Measurements from ENCODE around the gene SC5D.
A peak's percentile ranks its signal among the peaks of the same experiment; 100 is the strongest.

SC5D gene

DNA sequence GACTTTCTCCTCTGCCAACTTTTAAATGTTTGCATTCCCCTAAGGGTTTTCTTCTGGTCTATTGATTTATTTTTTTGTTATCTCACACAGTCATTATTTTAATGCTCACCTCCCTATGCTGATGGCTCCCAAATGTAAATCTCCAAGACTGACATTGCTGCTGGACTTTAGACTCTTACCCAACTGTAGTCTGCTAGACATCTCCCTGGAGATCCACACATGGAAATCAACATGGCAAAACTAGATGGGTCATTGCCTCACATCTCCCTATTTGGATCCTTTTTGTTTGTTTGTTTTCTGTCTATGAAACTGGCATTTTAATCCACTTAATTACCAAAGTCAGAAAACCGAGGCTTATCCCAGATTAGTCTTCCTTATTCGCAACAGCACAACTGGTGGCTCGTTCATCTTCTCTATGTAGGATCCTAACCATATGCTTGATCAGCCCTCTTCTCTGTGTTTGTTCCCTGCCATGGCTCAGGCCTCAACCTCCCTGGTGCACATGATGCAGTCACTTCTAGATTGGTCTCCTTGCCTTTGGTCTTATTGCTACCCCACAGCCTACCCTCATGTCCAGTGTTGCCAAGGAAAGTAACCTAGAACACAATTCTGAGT lies 37.3 kb downstream of the SC5D start:
- DNase-seq: no peak

DNA sequence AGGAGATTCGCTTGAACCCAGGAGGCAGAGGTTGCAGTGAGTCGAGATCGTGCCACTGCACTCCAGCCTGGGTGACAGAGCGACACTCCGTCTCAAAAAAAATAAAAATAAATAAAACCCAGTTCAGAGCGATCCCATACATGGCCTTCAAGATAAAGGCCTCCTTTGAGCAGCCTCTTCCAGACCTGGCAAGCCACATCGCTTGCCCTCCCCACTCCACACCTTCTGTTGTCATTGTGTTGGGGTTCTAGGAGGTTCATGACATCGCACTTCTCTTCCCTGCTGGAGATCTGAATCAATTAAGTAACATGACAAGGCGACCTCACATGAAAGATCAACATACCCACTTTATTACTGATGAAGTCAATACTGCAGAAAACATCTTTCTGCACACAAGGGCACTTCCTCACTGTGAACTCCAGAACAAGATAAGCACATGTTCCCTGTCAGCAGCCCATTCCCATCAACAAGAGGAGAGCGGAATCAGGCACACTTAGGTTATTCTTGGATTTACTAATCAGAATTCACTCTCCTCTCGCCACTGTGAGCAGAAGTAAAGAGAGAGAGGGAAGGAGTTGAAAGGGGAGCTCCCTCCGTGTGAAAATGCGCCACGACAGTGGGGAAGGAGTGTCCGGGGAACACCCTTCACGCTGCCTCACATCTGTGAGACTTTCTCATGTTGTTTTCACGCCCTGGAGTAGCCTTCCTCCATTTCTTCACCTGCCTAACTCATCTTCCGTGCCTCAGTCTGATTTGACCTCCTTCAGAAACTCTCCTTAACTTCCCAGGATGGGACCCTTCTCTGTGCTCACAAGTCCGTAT lies 38.3 kb downstream of the SC5D start:
- DNase-seq: no peak

- DNase-seq: no peak
Measured at GRCh38 chr11:121334973-121335710, 42.6 kb downstream of the SC5D start.

DNA sequence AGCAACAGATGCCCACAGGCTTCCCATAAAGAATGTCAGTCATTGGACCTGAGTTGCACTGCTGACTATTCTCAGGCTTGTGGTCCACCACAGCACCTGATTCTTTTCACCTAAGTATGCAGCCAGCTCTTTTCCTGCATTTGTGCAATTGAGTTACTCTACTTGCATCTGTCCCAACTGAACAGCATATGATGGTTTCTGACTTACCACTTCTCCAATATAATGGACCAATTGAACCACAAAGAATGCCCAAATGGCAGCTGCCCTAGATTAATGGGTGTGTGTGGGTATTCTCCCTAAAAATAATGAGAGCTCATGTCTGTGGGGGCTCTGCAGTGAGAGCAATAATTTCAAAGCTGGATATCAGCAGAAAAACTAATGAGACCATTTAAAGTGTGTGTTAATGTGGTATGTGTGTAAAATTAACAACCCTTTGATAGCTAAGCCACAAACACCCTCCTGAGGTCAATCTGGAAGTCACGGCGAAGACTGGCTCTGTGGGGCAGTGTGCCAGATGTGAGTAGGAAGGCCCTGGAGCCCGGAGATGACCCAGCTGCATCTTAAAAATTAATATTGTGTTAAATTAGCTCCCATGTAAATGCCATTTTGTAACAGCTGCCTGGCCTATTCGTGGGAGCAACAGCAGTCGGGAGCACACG lies 43.8 kb downstream of the SC5D start:
- DNase-seq: no peak

GRCh38 chr11:121337078-121337477 lies 44.5 kb downstream of the SC5D start:
- no peak for DNase-seq

DNA sequence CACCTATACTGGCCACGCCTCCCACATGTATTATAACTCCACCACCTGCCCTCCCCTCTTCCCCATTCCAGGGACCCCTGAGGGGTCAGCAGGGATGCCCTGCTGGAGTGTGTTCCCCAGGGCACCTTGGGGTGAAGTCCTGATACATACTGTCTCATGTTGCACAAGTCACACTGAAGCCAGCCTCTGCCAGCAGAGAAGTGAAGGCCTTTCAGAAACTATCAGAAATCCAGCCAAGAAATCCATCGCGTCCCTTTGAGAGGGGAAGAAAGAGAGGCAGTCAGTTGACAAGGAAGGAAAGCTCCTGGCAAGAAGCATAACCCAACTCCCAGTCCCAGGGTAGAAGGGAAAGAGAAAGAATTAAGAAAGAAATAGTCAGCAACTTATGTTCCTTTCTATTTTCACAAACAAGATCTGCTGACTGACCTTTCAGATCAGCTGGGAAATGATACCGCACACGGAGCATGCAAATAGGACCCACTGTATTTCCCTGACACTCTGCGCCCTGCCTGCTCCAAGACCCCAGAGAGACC lies 45.2 kb downstream of the SC5D start:
- DNase-seq: no peak

GRCh38 chr11:121338536-121338935 lies 46.0 kb downstream of the SC5D start:
- no peak for DNase-seq

DNA sequence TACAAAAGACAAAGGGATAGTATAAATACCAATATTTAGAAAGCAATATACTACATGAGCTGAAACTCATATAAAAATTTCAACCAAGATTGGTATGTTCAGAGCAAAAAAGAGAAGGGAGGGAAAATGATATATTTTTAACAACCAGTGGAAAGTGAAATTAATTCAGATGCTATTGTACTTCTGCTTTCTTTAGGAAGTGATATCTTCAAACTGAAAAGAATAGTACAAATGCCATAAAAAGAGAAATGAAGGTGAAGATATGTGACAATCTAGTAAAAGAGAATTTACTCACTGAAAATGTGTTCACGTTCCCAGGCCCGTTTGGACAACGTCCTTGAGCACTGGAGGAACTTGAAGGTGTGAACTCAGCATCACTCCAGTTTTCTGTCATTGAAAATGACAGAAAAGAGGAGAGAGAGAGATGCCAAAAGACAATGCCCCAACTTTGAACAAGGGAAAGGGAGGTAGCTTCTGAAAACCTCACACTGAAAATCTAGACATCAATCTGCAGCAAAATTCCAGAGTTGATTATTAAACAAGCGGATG lies 47.5 kb downstream of the SC5D start:
- no peak for DNase-seq

- DNase-seq: no peak
Measured at GRCh38 chr11:121341609-121342008, 49.0 kb downstream of the SC5D start.

GRCh38 chr11:121344824-121345223 lies 52.3 kb downstream of the SC5D start:
- no peak for DNase-seq

DNA sequence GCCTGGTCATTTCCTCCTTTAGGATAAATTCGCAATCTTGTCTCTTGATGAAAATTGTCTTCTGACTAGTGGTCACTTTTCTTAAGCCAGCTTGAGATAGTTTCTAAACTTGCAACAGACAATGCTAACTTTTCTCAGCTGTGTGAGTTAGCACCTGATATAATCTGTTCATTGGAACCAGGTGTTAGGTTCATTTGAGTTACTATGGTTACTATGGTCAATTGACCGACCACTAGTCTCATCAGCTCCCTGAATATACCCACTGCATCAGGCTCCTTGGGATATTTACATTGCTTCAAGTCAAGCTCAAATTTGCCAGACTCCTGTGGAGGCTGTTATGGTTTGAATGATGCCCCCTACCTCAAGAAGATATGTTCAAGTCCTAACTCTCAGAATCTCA lies 54.5 kb downstream of the SC5D start:
- DNase-seq: no peak

GRCh38 chr11:121347813-121348212 lies 55.2 kb downstream of the SC5D start:
- no peak for DNase-seq

DNA sequence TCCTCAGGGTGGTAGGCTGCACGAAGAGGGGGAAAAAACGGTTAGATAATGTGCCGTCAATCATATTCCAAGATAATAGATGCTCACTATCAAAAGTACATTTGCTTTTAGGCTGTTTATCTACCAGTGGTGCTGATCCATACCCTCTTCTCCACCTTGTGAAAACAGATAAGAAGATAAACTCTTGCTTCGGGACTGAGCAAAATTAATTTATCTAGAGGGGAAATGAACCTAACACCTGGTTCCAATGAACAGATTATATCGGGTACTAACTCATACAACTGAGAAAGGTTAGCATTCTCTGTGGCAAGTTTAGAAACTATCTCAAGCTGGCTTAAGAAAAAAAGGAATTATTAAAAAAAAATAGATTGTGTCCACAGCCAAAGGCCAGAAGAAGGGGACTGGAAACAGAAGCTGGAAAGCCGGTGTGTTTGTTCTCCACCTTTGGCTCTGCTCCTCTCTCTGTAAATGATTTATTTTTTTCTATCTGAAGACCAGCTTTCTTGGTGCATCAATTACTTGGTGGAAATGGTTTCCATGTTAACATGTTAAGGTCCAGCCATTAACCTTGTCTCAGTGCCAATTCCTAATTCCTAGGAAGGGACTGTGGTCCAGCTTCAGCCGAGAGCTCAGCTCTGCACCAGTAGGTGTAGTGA lies 55.8 kb downstream of the SC5D start:
- no peak for DNase-seq

DNA sequence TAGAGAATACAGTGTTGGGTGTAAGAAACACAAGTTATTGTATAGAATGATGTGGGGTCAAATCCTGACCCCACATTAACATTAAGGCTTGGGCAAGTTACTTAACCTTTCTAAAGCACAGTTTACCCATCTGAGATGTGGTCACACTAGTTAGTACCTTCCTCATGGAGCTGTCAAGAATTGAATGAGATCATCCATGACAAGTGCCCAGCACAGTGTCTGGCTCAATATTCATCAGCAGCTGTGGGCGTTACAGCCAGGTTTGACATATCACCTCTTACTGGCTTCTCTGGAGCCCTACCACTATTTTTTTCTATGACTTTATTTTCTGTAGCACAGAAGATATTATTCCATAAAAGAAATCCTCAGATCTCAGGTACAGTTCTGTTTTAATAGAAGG lies 57.2 kb downstream of the SC5D start:
- no peak for DNase-seq

GRCh38 chr11:121350314-121351082 lies 57.9 kb downstream of the SC5D start:
- no peak for DNase-seq

GRCh38 chr11:121351083-121351630 lies 58.6 kb downstream of the SC5D start:
- no peak for DNase-seq

- DNase-seq: peak in 1 of 2 experiments; percentile 31
Measured at GRCh38 chr11:121352251-121352891, 59.8 kb downstream of the SC5D start.

GRCh38 chr11:121354192-121354591 lies 61.6 kb downstream of the SC5D start:
- no peak for DNase-seq

DNA sequence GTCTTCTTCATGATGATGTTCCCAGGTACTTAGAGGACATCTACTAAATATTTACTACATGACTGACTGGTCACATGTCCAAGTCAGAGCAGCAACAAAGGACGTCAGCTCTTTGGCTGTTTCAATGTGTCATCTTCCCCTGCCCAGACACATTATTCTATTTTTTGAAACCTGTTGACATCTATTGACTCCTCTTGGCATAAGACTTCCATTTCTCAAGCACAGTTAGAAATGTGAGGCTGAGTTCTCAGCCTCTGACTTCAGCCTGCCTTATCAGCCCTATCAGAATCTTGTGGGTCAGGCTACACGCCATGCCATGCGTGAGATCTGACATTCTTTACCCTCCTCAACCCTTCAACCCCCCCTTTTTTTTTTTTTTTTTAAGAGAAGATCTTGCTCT lies 63.8 kb downstream of the SC5D start:
- DNase-seq: no peak

Data from NCI-H187 (cell line).